VCaP (cell line): Measurements from ENCODE around the gene GTF2IRD1.
"Not testable (repeated sequence)": the region's sequence is repeated elsewhere in the genome, so short reads cannot be mapped to it uniquely, and the experiment has no call there.

Experiments
- H3K27ac ChIP-seq: fragments of 450-650 bp; 2 replicates; pipeline ENCODE4 v1.5.1; 2017
- CTCF ChIP-seq: fragments of 450-650 bp; conservative IDR thresholded peaks from 2 replicates; pipeline ENCODE4 v1.5.1; 2017; ENCODE audit warnings: mild to moderate bottlenecking, moderate library complexity

GTF2IRD1 gene

GRCh38 chr7:74627661-74628411, 174.1 kb downstream of the GTF2IRD1 start:
- TF ChIP-seq CTCF, result no peak
- H3K27ac ChIP-seq, result no peak overlapping the region

- no peak overlapping the region for H3K27ac ChIP-seq
- TF ChIP-seq CTCF, result no peak
Measured at GRCh38 chr7:74632505-74632904, 178.8 kb downstream of the GTF2IRD1 start.

GRCh38 chr7:74633451-74633921, 179.8 kb downstream of the GTF2IRD1 start:
- H3K27ac ChIP-seq, result no peak overlapping the region
- TF ChIP-seq CTCF, result no peak

GRCh38 chr7:74637745-74638144, 184.0 kb downstream of the GTF2IRD1 start:
- no peak overlapping the region for H3K27ac ChIP-seq
- no peak for TF ChIP-seq CTCF

- not testable (repeated sequence) for H3K27ac ChIP-seq
Measured at GRCh38 chr7:74650055-74650454, 196.3 kb downstream of the GTF2IRD1 start.

- not testable (repeated sequence) for H3K27ac ChIP-seq
Measured at GRCh38 chr7:74650493-74651132, 196.9 kb downstream of the GTF2IRD1 start.

GRCh38 chr7:74651133-74651504, 197.4 kb downstream of the GTF2IRD1 start:
- H3K27ac ChIP-seq, result not testable (repeated sequence)
